ENCODE data around the gene EEFSEC. TPM values are rescaled to one million over a fixed set of nuclear protein-coding genes. Genes with fewer than 3 reads are reported as not detected.

The EEFSEC gene
- polyA plus RNA-seq, 10 donors: 12.0 to 18.9 (median 16.1) TPM

- no peak for DNase-seq
These were observed 194.0 kb downstream of the EEFSEC start for GRCh38 chr3:128347282-128347681.

GRCh38 chr3:128348075-128348474 lies 194.8 kb downstream of the EEFSEC start:
- no peak for DNase-seq

GRCh38 chr3:128348805-128349531 lies 195.7 kb downstream of the EEFSEC start:
- peak in 1 of 3 donors; percentile 19 for DNase-seq

GRCh38 chr3:128349963-128350599 lies 196.8 kb downstream of the EEFSEC start:
- DNase-seq: no peak

GRCh38 chr3:128351546-128351945 lies 198.3 kb downstream of the EEFSEC start:
- DNase-seq: no peak

- no peak for DNase-seq
These were observed 199.0 kb downstream of the EEFSEC start for GRCh38 chr3:128352326-128352725.

GRCh38 chr3:128353361-128353965 lies 200.2 kb downstream of the EEFSEC start:
- DNase-seq: no peak

- DNase-seq: no peak
These were observed 200.9 kb downstream of the EEFSEC start for GRCh38 chr3:128353991-128354687.

- DNase-seq: no peak
These were observed 201.7 kb downstream of the EEFSEC start for GRCh38 chr3:128354788-128355542.

- no peak for DNase-seq
These were observed 202.2 kb downstream of the EEFSEC start for GRCh38 chr3:128355543-128355919.

GRCh38 chr3:128356822-128357221 lies 203.5 kb downstream of the EEFSEC start:
- DNase-seq: no peak

GRCh38 chr3:128357538-128357937 lies 204.3 kb downstream of the EEFSEC start:
- DNase-seq: no peak

- DNase-seq: no peak
These were observed 205.0 kb downstream of the EEFSEC start for GRCh38 chr3:128358156-128358895.

- DNase-seq: no peak
These were observed 205.9 kb downstream of the EEFSEC start for GRCh38 chr3:128359060-128359664.

- DNase-seq: no peak
These were observed 206.8 kb downstream of the EEFSEC start for GRCh38 chr3:128359846-128360642.

GRCh38 chr3:128360705-128361271 lies 207.5 kb downstream of the EEFSEC start:
- no peak for DNase-seq

- DNase-seq: no peak
These were observed 209.0 kb downstream of the EEFSEC start for GRCh38 chr3:128362026-128362965.

GRCh38 chr3:128364291-128364690 lies 211.0 kb downstream of the EEFSEC start:
- DNase-seq: no peak
